ENCODE results near the gene PJA2.

The PJA2 gene

DNA sequence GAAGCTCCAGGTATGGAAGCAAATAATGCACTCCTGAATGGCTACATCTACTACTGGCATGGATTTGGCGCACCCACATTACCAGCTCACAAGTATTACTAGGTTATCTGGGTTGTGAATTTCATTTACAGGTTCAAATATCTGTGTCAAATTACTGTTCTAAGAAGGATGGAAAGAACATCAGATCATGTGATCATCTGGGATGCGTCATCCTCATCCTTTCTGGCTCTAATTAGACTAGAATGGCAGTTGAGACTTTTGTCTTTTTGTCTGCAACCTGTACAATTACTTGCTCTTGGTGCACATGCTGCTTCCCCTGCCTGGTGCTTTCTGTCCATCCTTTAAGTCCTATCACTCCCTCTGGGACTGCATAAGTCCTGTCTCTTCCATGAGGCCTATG lies 64.1 kb downstream of the PJA2 start:
- no peak overlapping the region for H3K27ac ChIP-seq
- TF ChIP-seq, protein P1, sequence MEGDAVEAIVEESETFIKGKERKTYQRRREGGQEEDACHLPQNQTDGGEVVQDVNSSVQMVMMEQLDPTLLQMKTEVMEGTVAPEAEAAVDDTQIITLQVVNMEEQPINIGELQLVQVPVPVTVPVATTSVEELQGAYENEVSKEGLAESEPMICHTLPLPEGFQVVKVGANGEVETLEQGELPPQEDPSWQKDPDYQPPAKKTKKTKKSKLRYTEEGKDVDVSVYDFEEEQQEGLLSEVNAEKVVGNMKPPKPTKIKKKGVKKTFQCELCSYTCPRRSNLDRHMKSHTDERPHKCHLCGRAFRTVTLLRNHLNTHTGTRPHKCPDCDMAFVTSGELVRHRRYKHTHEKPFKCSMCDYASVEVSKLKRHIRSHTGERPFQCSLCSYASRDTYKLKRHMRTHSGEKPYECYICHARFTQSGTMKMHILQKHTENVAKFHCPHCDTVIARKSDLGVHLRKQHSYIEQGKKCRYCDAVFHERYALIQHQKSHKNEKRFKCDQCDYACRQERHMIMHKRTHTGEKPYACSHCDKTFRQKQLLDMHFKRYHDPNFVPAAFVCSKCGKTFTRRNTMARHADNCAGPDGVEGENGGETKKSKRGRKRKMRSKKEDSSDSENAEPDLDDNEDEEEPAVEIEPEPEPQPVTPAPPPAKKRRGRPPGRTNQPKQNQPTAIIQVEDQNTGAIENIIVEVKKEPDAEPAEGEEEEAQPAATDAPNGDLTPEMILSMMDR (conservative IDR thresholded peaks at IDR 0.05), result no peak
- no peak for TF ChIP-seq ZFX (IDR thresholded peaks at IDR 0.05)

DNA sequence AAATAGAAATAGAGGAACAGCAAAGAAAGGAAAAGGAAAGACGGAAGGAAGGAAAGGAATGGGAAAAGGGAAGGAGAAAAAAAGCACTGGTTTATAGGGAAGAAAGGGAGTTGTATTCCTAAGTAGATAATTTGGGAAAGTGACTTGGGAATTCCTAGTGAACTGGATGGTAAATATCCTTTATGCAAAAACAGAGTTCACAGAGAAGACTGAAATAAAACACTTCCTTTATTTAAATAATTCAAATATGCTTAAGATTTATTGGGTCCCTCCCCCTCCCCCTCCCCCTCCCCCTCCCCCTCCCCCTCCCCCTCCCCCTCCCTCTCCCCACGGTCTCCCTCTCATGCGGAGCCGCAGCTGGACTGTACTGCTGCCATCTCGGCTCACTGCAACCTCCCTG lies 69.4 kb downstream of the PJA2 start:
- no peak for TF ChIP-seq ZFX (IDR thresholded peaks at IDR 0.05)
- TF ChIP-seq, protein P1 (conservative IDR thresholded peaks at IDR 0.05), result no peak
- H3K27ac ChIP-seq, result no peak overlapping the region

DNA sequence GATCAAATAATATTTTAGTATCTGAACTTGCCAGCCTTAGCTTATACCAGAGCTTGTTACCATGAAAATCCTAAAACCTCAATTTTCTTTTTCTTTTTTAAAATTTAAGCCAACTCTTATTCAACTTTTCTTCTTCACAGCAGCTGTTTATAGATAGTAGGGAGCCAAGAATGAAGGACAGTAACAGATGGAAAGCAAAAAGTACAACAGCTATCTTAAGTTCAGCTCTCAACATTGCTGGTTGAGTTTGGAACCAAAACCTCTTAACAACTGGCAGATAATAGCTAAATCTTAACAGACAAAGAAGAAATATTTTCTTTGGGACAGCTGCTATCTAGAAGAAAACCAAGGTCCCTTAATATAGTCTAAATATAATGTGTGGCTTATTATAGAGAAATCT lies 74.7 kb downstream of the PJA2 start:
- TF ChIP-seq, protein P1 (conservative IDR thresholded peaks at IDR 0.05), result no peak
- no peak for TF ChIP-seq ZFX (IDR thresholded peaks at IDR 0.05)
- H3K27ac ChIP-seq, result no peak overlapping the region

DNA sequence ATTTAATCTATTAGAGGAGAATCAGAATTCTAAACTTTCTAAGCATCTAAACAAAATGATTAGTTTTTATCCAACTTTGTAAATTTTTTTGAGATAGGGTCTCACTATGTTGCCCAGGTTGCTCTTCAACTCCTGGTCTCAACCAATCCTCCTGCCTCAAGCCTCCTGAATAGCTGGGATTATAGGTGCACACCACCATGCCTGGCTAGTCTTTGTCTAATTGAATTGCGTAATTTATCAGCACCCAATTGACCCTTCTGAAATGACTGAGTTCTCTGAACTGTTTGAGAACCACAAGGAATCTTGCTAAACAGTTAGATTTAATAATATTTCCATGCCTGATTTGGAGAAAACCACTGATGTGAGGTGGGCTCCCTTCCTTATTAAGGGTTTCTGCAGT lies 75.7 kb downstream of the PJA2 start:
- no peak overlapping the region for H3K27ac ChIP-seq
- TF ChIP-seq, protein P1 (conservative IDR thresholded peaks at IDR 0.05), result no peak
- TF ChIP-seq ZFX (IDR thresholded peaks at IDR 0.05), result no peak

DNA sequence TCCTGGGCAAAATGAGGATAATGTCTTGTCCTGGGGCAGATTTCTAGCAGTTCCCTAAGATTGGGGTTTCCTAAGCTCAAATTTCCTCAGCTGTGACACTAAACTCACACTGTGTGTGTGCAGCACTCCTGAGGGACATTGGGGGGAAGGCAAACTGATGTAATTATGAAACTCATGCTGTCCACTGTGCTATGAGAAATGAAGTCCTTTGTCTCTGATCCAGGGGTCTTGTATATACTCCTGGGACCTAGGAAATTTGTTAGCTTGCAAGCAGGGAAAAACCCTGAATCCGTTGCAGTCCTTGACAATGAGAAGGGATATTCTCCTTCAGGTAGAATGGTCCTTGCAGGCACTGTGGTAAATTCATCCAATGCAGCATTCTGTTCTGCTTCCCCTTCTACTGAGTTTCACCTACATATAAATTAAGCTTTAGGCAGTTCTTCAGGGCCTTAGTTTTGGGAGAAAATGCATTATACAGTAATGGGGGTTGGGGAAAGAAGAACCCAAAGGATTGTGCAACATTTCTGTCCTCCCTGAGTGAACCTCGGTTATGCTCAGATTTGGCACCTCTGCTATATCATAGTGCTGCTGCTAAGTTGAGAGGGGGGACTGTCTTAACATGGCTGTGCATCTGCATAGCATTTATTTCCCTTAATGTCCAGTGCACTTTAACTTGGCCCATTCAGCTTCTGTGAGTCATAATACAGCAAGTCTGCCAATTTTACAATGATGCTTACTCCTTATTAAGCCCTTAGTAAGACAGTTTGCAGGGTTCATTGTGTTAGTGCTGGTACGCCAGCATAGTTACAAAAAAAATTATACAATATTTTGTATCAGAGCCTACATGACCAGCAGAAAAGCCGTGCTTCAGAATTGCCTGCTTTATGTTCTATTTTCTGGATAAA lies 80.2 kb downstream of the PJA2 start:
- H3K27ac ChIP-seq, result no peak overlapping the region
- TF ChIP-seq, protein P1 (conservative IDR thresholded peaks at IDR 0.05), result no peak
- TF ChIP-seq ZFX (IDR thresholded peaks at IDR 0.05), result no peak

DNA sequence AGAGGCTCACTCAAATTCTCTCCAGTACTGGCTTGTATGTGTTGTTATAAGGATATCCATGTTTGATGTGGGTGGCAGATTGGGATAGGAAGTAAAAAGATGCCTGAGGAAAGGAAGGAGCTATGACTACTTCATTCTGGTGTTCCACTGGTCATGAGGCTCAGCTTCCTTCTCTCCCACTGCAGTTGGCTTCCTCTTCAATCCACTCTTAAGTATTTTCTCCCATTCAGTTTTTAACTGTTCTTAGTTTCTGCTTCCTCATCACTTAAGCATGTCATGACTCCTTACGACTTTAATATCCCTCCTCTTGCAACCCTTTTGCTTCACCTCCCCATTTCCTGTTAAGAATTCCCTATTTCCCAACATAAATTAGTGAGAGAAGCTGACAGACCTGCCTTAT lies 81.1 kb downstream of the PJA2 start:
- TF ChIP-seq ZFX (IDR thresholded peaks at IDR 0.05), result no peak
- TF ChIP-seq, protein P1 (conservative IDR thresholded peaks at IDR 0.05), result no peak
- no peak overlapping the region for H3K27ac ChIP-seq

DNA sequence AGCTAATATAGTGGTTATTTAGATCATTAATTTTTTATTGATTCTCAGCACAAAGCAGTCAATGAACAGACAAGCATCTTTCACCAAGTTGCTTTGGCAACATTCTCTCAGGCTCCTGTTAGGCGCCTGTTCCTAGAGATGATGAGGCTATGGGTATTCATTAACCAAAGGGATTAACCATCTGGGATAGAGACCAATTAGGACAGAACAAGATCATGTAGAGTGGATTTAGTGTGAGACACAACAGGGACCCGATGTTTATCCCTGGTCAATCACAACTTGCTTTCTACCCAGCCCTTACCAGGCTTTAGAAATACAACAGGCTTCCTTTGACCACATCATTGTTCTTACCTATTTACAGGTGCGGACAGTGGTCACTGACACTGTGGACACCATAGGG lies 82.2 kb downstream of the PJA2 start:
- H3K27ac ChIP-seq, result no peak overlapping the region
- no peak for TF ChIP-seq ZFX (IDR thresholded peaks at IDR 0.05)
- TF ChIP-seq, protein P1 (conservative IDR thresholded peaks at IDR 0.05), result no peak

Measured in C4-2B (cell line).